GM19324 (cell line): ENCODE results near the gene JAK1.

Experiments used
- ATAC-seq: cut with Tn5 transposase; IDR thresholded peaks from one replicate; pipeline ENCODE4 v1.9.1; 2021; ENCODE audit warnings: mild to moderate bottlenecking, moderate library complexity; ENCODE audit not compliant: unreplicated experiment, low FRiP score

The JAK1 gene

GRCh38 chr1:64894438-64895196 lies 71.7 kb downstream of the JAK1 start:
- no peak for ATAC-seq

GRCh38 chr1:64893921-64894320 lies 72.4 kb downstream of the JAK1 start:
- ATAC-seq: no peak

GRCh38 chr1:64892576-64893573 lies 73.5 kb downstream of the JAK1 start:
- ATAC-seq: no peak

DNA sequence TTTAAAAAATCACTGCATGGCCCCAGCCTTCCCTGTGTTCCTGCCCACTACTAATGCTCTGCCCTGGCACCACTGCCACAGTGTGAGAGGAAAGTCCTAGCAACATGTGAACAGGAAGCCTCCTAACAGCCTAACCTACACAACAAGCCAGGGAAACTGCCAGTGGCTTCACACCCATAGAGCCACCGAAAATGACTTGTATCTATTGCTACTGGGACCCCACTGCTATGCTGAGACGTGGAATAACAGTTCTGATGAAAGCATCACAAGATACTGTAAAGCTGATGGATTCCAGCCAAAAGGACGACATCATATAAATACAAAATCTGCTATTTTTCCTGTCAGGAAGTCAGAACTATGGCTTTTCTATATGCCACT lies 74.9 kb downstream of the JAK1 start:
- ATAC-seq: no peak

DNA sequence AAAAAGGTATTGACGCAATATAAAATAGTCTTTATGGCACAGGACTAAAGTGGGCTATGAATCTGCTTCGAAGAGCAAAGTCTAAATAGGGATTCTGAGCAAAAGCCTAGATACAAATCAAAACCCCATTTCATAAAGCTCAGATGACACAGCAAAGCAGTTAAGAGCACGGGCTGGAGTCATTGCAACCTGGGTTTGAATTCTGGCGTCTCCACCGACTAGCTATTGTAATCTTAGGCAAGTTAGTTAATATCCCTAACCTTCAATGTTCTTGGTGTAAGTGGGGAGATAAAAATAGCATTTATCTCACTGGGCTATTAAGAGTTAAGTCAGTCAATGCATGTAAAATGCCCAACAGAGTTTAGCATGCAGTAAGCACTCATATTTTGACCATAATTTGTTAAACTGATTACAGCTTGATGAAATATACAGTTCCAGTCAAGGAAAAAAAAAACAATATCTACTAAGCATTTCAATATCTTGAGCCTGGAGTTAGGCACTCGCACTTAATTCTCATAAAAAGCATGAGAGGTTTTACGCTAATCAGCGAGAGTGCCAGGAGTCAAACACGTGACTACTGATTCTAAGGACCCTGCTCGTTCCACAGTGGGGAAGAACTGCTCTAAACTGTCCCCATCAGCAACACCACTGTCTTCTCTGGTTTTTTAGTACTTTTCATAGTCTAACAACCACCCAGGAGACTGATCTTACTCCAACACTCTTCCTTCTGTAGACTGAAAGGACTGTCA lies 75.5 kb downstream of the JAK1 start:
- ATAC-seq: no peak

GRCh38 chr1:64887689-64888217 lies 78.6 kb downstream of the JAK1 start:
- ATAC-seq: no peak

GRCh38 chr1:64886877-64887276 lies 79.5 kb downstream of the JAK1 start:
- no peak for ATAC-seq

GRCh38 chr1:64885648-64886047 lies 80.7 kb downstream of the JAK1 start:
- no peak for ATAC-seq

GRCh38 chr1:64884261-64885040 lies 81.9 kb downstream of the JAK1 start:
- ATAC-seq: no peak

DNA sequence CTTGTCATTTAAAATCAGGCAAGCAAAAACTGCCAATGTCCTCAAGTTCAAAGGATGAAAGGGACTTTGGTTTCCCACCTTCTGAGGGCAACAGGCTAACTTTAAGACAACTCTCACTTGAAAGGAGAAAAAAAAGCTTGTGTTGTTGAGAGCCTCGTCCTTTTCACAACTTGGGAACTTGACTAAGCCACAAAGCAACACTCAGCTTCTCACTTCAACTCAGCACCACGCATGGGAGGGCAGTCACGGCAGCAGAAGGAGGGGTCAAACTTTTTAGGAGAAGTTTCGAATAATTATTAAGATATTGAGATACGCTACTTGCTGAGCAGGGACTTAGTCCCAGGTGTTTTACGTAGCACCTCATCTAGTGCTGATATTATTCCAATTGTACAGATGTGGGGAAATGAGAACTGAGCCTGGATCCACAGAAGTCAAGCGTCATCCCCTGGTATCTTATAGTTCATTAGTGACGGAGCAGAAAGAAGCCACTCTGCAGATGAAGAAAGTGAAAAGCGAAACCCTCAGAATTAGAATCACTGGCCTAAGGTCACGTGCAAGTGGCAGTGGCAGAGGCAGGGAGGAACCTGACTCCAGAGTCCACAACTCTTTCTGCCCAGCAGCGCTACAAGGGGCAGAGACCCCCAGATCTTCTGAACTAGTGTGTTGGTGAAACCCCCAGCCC lies 83.6 kb downstream of the JAK1 start:
- ATAC-seq: peak; percentile 96

DNA sequence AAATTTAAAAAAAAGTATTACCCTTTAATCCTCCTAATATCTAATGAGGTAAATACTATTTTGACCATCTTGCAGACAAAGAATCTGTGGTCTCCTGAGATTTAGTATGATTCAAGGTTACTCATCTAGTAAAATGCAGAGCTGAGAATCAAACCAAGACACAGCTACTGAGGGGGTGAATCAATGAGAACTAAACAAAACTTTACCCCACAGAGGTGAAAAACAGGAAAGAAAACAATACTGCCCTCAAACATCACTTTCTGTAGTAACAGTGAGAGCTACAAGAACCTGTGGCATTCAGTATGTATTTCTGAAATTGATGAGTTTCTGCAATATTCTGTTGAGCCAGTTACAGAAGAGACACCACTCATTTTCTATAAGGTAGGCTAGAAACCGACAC lies 85.1 kb downstream of the JAK1 start:
- no peak for ATAC-seq

DNA sequence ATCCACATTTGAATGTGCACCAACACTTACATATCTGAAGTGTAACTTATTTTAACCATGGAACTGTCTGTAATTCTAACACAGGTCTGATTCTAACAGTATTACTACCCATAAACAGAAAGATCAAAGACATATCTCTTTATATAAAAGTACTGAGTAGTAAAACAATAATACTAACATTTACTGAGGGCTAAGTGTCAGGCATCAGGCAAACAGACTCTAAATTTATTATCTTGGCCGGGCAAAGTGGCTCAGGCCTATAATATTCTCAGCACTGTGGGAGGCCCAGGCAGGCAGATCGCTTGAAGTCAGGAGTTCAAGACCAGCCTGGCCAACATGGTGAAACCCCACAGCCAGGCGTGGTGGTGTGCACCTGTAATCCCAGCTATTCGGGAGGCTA lies 85.9 kb downstream of the JAK1 start:
- no peak for ATAC-seq

- ATAC-seq: no peak
Measured at GRCh38 chr1:64878931-64879611, 87.3 kb downstream of the JAK1 start.

- no peak for ATAC-seq
Measured at GRCh38 chr1:64878090-64878489, 88.3 kb downstream of the JAK1 start.

DNA sequence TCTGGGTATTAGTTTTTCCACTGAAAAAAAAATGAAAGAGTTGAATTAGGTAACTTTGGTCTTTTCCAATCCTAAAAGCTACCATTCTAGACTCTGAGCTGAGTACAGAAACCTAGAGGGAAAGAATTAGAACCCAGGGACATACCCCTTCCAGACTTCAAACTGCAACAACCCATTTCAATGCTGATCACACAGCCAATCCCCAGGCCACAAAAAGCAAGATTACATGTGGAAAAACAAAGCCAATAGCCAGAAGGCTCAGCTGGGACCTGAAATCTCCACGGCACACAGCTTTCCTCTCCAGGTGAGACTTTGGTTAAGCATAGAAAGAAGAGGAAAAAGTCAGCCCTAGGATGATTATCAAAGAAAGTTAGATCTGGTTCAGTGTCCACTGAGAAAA lies 88.8 kb downstream of the JAK1 start:
- no peak for ATAC-seq

DNA sequence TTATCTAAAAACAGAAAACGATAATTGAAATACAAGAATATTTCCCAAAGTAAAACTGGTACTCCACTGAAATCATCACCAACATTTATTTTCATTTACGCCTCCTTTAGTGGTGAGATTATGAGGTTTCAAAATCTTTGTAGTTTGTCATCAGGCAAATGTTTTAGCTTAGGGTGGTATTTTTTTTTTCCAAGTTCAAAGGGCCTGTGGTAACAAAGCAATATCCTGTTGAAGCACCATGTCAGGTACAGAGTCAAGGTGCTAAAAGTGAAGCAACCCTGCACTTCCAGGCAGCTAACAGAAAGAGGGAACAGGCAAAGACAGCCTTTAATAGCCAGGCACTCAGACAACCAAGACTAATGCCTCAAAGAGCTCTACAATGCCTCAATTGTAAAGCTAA lies 89.2 kb downstream of the JAK1 start:
- ATAC-seq: no peak

- no peak for ATAC-seq
Measured at GRCh38 chr1:64875606-64876005, 90.7 kb downstream of the JAK1 start.

DNA sequence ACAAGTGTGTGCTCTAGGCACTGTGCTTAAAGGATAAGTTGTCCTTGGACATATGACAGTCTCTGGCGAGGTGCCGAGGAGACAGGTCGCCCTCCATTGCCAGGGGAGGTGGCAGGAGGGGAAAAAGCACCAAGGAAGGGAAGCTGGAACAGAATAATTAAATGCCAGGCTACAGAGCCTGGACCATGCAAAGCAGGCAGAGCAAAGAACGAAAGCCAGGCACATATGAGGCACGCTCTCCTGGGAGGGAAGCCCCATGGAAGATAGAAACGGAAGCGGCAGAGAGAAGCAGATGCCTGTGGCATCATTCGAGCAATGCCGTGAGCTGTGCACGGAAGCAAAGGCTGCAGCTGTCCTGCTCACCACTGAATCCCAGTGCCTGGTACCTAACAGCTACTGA lies 91.2 kb downstream of the JAK1 start:
- ATAC-seq: no peak

DNA sequence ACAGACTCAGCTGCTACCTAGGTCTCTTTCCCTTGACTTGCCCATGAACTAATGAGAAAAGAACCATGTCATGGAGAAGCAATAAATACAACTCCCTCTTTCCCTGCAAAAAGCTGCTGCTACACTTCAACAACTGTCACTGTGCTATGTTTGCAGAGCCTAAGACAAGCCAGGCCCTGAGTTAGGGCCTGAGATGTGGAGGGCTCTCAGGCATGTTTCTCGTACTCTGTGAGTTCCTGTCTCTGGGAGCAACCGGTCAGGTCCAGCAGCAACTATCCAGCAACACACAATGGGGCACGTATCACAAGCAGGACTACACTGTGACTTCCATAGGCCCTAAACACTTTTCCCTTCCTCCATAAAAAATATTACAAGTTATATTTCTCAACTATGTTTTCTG lies 91.7 kb downstream of the JAK1 start:
- no peak for ATAC-seq
